Thyroid gland (tissue), 4 donors: ENCODE data around the gene CDC42EP1.

Experiments used
- CTCF ChIP-seq, 6 experiments: fragments of 200-600 bp in 3 of 6; fragments of 450-650 bp in 3 of 6; sonication (generic) in 3 of 6; IDR thresholded peaks; one replicate each; pipeline ENCODE4 v1.5.1; 2016 to 2019; ENCODE audit warnings: antibody characterized with exemption in 6 of 6, mild to moderate bottlenecking in 2 of 6, inconsistent platforms in 1 of 6, moderate library complexity in 1 of 6
- POLR2A ChIP-seq, 2 donors: fragments of 450-650 bp; IDR thresholded peaks; one replicate each; pipeline ENCODE4 v1.6.1; 2017; ENCODE audit warnings: antibody characterized with exemption in 2 of 2, mild to moderate bottlenecking in 2 of 2, moderate library complexity in 1 of 2

GRCh38 chr22:37575490-37576003 is 15.3 kb downstream of the CDC42EP1 start:
- TF ChIP-seq POLR2A (IDR thresholded peaks at IDR 0.05) (no peak), CTCF (IDR thresholded peaks at IDR 0.05) (no peak)
